ENCODE data around the gene MCF2L.

- no peak for TF ChIP-seq CTCF (conservative IDR thresholded peaks at IDR 0.05; ENCODE audit: low read length)
- TF ChIP-seq EZH2phosphoT487 (IDR thresholded peaks at IDR 0.05; ENCODE audit: borderline replicate concordance, low read depth, low read length), result no peak
Measured at GRCh38 chr13:113109151-113110047, 140.4 kb downstream of the MCF2L start.

All from OCI-LY7 (cell line).